Adrenal gland (tissue), 12 donors: ENCODE data around the gene IL1B. TPM values are rescaled to one million over a fixed set of nuclear protein-coding genes. Genes with fewer than 3 reads are reported as not detected.

Source experiments
- DNase-seq, 7 donors: peaks; one replicate each; pipeline ENCODE4 v3.0.0-alpha.2; 2019 to 2020
- H3K27ac ChIP-seq, 5 donors: fragments of 200-600 bp; sonication (generic) in 4 of 5; 1 replicate in 3 of 5; 2 replicates in 2 of 5; pipeline versions ENCODE4 v1.5.1 to v1.8.0; 2016 to 2020; ENCODE audit warnings: mild to moderate bottlenecking in 1 of 5
- H3K27me3 ChIP-seq: fragments of 200-600 bp; 2 replicates; pipeline ENCODE4 v1.8.0; 2021
- H3K36me3 ChIP-seq, 2 donors: fragments of 200-600 bp; replicated peaks in 1 of 2; 1 replicate in 1 of 2; 2 replicates in 1 of 2; pipeline versions ENCODE4 v1.5.1 to v1.8.0; 2018 to 2022
- H3K4me1 ChIP-seq, 2 donors: fragments of 200-600 bp; replicated peaks in 1 of 2; 1 replicate in 1 of 2; 2 replicates in 1 of 2; pipeline versions ENCODE4 v1.5.1 to v1.8.0; 2018 to 2021
- H3K4me3 ChIP-seq, 4 donors: fragments of 200-600 bp; sonication (generic) in 3 of 4; one replicate each; pipeline ENCODE4 v1.5.1; 2016 to 2018
- H3K9me3 ChIP-seq, 3 donors: fragments of 200-600 bp; sonication (generic) in 1 of 3; replicated peaks in 1 of 3; 1 replicate in 2 of 3; 2 replicates in 1 of 3; pipeline versions ENCODE4 v1.5.1 to v1.8.0; 2016 to 2021
- CTCF ChIP-seq, 6 experiments: fragments of 450-650 bp in 4 of 6; fragments of 200-600 bp in 2 of 6; sonication (generic) in 1 of 6; IDR thresholded peaks; 1 replicate in 5 of 6; 2 replicates in 1 of 6; pipeline versions ENCODE4 v1.5.1 to v1.8.0; 2016 to 2021; ENCODE audit warnings: antibody characterized with exemption in 6 of 6, mild to moderate bottlenecking in 2 of 6, moderate library complexity in 1 of 6
- POLR2A ChIP-seq, 2 donors: fragments of 450-650 bp; IDR thresholded peaks; one replicate each; pipeline ENCODE4 v1.6.1; 2017; ENCODE audit warnings: antibody characterized with exemption in 2 of 2, mild to moderate bottlenecking in 2 of 2, moderate library complexity in 1 of 2
- WGBS, 4 donors: extraction: QIAGEN DNeasy Blood & Tissue Kit in 2 of 4; methylation state at CpG; one replicate each; pipeline versions ENCODE4 v1.1.5 to v1.1.7; 2013 to 2017; 5-methylcytosine and 5-hydroxymethylcytosine counted together
- intact Hi-C, 2 donors: fragments of 100-400 bp; cut with DNase I; formaldehyde crosslinking; loops; one replicate each; pipeline versions ENCODE4 v1.14.1 to v1.15.0; 2022 to 2023
- polyA plus RNA-seq, 3 donors: library from polyadenylated mRNA; stranded (reverse); fragments of 200-250 nt in 2 of 3; fragments of 350-450 nt in 1 of 3; fragmentation: Illumina TruSeq in 1 of 3; extraction: RNeasy Lipid Tissue Mini Kit (QIAGEN cat#74804) in 1 of 3; gene quantifications; one replicate each; pipeline ENCODE4 v1.2.3, GENCODE V29; 2013 to 2014
- total RNA-seq, 9 donors: library from RNA; depleted of rRNA in 4 of 9; stranded (reverse); fragments of >200 nt in 4 of 9; fragments of 120-200 nt in 1 of 9; fragmentation: NEBNext Ultra II Directional in 1 of 9; extraction: Animal tissue kit (Norgen Biotek cat#: 25700) in 1 of 9; gene quantifications; one replicate each; pipeline versions ENCODE4 v1.1.0 to v1.2.4, GENCODE V29; 2013 to 2023
- donor health status: healthy with polysubstance abuse.
- donor health status: Bipolar disorder and iron deficiency.
- donor health status: DM: yes; HTN: yes; CAD: no.
- donor health status: DM: no; HTN: no; CAD: no.
- donor health status: DM: no; HTN: no; CAD: no.
- donor health status: DM: yes; HTN: yes; CAD: no.

IL1B gene
- total and polyA plus RNA-seq, 12 donors, result 0.44 to 5.9 (median 1.5) TPM; not detected in 1

GRCh38 chr2:112790305-112790704 is 46.3 kb downstream of the IL1B start:
- Histone ChIP-seq H3K36me3 (no peaks in the 10 kb centered on the region), H3K27ac (no peak overlapping the region), H3K27me3 (no peaks in the 10 kb centered on the region), H3K9me3 (no peaks in the 10 kb centered on the region), H3K4me1 (peaks cover 0 to 15% of the 10 kb centered on the region in 2 donors), H3K4me3 (no peak overlapping the region)
- DNase-seq, result no peak
- no peak for TF ChIP-seq POLR2A (IDR thresholded peaks at IDR 0.05)
- no peak for TF ChIP-seq CTCF (IDR thresholded peaks at IDR 0.05)
- intact Hi-C loops, result no loop called here
- WGBS, 4 donors, result 89 to 95% (median 90%) methylated on average over 5 of the region's 5 CpGs

- Histone ChIP-seq H3K36me3 (no peaks in the 10 kb centered on the region), H3K4me1 (peaks cover 0 to 10% of the 10 kb centered on the region in 2 donors), H3K27ac (no peak overlapping the region), H3K27me3 (no peaks in the 10 kb centered on the region), H3K9me3 (no peaks in the 10 kb centered on the region), H3K4me3 (no peak overlapping the region)
- TF ChIP-seq POLR2A (IDR thresholded peaks at IDR 0.05), result no peak
- WGBS, 4 donors, result 65 to 90% (median 79%) methylated on average over 1 of the region's 1 CpG
- DNase-seq, result no peak
- intact Hi-C loops, result no loop called here
Measured at GRCh38 chr2:112789186-112789585, 47.4 kb downstream of the IL1B start.

GRCh38 chr2:112788653-112789052 is 47.9 kb downstream of the IL1B start:
- no peak for DNase-seq
- Histone ChIP-seq H3K27ac (no peak overlapping the region), H3K36me3 (no peaks in the 10 kb centered on the region), H3K9me3 (no peaks in the 10 kb centered on the region), H3K4me3 (no peak overlapping the region), H3K4me1 (peaks cover 0 to 8% of the 10 kb centered on the region in 2 donors), H3K27me3 (no peaks in the 10 kb centered on the region)
- intact Hi-C loops, result no loop called here
- 89 to 93% (median 91%) methylated on average over 3 of the region's 3 CpGs for WGBS, 4 donors
- no peak for TF ChIP-seq POLR2A (IDR thresholded peaks at IDR 0.05)

- WGBS, 4 donors, result 80 to 88% (median 83%) methylated on average over 4 of the region's 4 CpGs
- H3K27me3 ChIP-seq, result no peaks in the 10 kb centered on the region
- peaks cover 0 to 5% of the 10 kb centered on the region in 2 donors for H3K4me1 ChIP-seq
- no peak for DNase-seq
- H3K27ac ChIP-seq, result no peak overlapping the region
- intact Hi-C loops, result no loop called here
- H3K9me3 ChIP-seq, result no peaks in the 10 kb centered on the region
- no peak for TF ChIP-seq CTCF (IDR thresholded peaks at IDR 0.05)
- no peak for TF ChIP-seq POLR2A (IDR thresholded peaks at IDR 0.05)
- H3K4me3 ChIP-seq, result no peak overlapping the region
- no peaks in the 10 kb centered on the region for H3K36me3 ChIP-seq
Measured at GRCh38 chr2:112787729-112788393, 48.7 kb downstream of the IL1B start.

- no peak overlapping the region for H3K27ac ChIP-seq
Measured at GRCh38 chr2:112787294-112787693, 49.3 kb downstream of the IL1B start.

More at GRCh38 chr2:112787294-112787693, 49.3 kb downstream of the IL1B start:
- TF ChIP-seq POLR2A (IDR thresholded peaks at IDR 0.05), result no peak
- no peak for TF ChIP-seq CTCF (IDR thresholded peaks at IDR 0.05)
- no peaks in the 10 kb centered on the region for H3K36me3 ChIP-seq
- H3K27me3 ChIP-seq, result no peaks in the 10 kb centered on the region
- H3K4me1 ChIP-seq, result peaks cover 0 to 5% of the 10 kb centered on the region in 2 donors
- intact Hi-C loops, result no loop called here
- no peak overlapping the region for H3K4me3 ChIP-seq
- no peaks in the 10 kb centered on the region for H3K9me3 ChIP-seq
- no peak for DNase-seq
- 84 to 88% (median 86%) methylated on average over 3 of the region's 3 CpGs for WGBS, 4 donors
